GM12892 (cell line): ENCODE data around the gene CDKN2A.

Experiments
- POLR2A ChIP-seq: IDR thresholded peaks from 2 replicates; pipeline ENCODE4 v1.6.1; 2011; ENCODE audit warnings: low read depth, low read length, control low read depth
- POLR2AphosphoS5 ChIP-seq: IDR thresholded peaks from 2 replicates; pipeline ENCODE4 v1.6.1; 2011; ENCODE audit warnings: low read depth, low read length, control low read depth
- TAF1 ChIP-seq: IDR thresholded peaks from 2 replicates; pipeline ENCODE4 v1.6.1; 2011; ENCODE audit warnings: low read depth, mild to moderate bottlenecking, control low read depth, low read length, borderline replicate concordance

DNA sequence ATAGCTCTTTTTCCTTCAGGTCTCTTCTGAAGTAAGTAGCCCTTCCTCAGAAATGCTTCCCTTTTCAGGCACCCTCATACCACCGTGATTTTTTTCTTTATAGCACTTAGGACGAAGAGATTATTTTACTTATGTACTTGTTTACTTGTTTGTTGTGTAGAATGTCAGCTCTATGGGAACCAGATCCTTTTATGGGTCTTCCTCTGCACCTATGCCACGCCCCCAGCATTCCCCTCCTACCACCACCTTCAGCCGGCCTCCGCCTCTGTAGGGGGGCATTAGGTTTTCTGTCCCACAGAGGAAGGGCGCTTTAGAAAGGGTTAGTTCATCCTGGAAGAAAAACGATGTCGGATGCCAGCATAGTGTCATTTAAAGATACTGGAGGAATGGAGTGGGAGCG lies 2.2 kb upstream of the CDKN2A start:
- TF ChIP-seq POLR2A: no peak
- TF ChIP-seq TAF1: no peak
- TF ChIP-seq POLR2AphosphoS5: no peak
